NCI-H524 treated with DMSO at 0.1 percent for 48 hours (cell line): ENCODE measurements around the gene TPRX2.
"Not testable (repeated sequence)": the region's sequence is repeated elsewhere in the genome, so short reads cannot be mapped to it uniquely, and the experiment has no call there.

Experiments used
- DNase-seq: peaks from one replicate; lab custom pipeline; 2025; lab: John Stamatoyannopoulos, UW

TPRX2 gene

DNA sequence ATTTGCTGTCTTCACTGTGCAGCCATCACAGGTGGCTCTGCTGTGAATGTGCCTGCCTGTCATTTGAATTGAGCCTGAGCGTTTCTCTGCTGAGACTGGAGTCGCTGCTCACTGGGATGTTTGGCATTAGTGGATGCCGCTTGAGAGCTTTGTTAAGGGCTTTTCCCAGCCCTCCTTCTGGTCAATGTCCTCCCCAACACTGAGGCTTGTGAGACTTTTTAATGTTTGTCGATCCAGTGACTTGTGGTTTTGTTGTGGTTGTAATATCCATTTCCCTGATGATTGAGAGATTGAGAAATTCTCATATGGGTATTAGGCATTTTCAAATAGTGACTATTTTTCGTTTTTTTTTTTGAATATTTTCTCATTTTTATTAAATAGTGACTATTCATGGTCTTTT, 2.6 kb downstream of the TPRX2 start:
- no peak for DNase-seq

DNA sequence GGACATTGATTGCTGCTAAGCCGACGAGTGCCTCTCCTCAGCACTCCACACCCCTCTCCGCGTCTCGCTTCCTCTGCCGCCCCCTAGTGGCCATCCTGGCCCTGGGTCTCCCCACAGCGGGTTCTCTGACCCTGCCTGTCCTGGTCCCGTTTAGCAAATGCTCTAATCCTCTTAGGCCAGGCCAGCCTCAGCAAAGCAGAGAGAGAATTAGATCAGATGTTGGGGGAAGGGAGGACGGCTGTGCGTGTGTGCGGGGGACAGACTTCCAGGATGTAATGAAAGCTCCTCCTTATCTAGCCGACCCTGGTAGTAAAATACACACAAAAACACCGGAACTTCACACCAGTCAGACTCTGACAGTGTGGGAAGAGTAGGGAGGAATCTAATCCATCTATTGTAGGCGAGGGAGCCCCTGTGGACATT, 4.5 kb downstream of the TPRX2 start:
- DNase-seq = peak; percentile 74

DNA sequence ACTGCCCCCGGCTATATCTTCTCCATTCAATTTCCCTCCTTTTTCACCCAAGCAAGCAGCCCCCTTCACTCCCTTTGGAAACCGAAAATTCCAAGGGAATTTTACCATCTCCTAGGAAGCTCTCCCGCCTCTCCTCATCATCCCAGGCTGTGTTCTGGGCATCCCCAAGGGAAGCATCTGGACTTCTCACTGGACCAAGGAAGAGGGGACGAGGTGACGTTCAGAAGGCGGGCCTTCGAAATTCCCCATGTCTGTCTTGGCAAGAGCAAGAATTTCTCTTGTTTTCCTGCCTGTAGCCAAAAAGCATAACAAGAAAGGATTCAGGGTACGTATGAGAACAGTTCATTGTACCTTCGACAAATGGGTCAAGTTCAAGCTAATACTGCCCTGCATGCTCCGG, 6.1 kb downstream of the TPRX2 start:
- no peak for DNase-seq

DNA sequence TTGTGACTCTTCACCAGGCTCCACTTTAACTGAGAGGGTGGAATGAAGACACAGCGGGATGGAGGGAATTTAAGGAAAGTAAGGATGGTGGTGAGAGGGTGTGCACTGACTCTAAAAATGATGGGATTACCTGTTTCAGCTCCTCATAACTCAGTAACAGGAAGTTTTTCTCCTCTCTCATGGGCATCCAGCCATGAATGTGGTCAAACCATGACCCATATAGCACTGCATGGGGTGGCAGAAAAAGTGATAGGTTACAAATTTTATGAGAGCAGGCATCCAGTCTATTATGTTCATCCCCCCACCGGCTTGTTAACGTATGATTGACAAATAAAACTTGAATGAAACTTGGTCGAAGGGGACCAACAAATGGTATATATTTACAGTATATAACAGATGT, 19.9 kb downstream of the TPRX2 start:
- no peak for DNase-seq

DNA sequence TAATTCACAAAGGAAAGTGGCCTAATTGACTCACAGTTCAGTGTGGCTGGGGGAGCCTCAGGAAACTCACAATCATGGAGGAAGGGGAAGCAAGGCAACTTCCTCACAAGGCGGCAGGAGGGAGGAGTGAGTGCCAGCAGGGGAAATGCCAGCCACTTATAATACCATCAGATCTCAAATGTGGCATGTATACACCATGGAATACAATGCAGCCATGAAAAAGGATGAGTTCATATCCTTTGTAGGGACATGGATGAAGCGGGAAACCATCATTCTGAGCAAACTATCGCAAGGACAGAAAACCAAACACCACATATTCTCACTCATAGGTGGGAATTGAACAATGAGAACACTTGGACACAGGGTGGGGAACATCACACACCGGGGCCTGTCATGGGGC, 20.4 kb downstream of the TPRX2 start:
- not testable (repeated sequence) for DNase-seq

DNA sequence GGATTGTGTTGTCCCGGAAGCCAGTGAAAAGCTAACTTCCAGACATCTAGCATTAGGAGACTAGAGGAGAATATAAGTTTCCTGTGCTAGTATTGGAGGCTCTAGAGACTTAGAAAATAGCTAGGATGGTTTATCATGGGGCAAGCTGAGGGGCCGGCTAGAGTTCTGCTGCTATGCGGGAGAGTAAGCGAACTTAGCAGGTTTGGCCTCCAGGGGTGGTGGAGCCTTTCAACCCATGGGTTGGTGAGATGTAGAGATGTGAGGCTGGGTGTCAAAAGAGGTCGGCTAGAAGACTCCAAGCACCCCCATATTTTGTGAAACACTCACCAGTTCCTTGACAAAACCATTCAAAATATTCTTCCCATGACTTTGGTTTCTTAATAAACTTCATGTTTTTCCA, 22.7 kb downstream of the TPRX2 start:
- DNase-seq = no peak

DNA sequence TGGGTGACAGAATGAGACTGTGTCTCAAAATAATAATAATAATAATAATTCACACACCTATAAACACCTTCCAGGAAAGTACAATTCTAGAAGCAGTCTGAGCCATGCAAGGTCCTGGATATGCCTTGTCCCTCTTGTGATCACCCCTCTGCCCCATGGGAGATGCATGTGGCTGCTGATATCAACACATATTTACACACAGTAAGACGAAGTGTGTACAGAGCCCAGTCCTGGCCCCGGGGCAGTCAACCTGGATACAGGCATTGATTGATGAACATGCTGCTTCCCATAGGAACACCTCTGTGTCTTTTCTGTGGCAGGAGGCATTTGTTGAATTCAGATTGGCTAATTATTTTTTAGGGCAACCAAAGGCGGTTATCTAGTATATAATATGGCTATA, 23.9 kb downstream of the TPRX2 start:
- no peak for DNase-seq

DNA sequence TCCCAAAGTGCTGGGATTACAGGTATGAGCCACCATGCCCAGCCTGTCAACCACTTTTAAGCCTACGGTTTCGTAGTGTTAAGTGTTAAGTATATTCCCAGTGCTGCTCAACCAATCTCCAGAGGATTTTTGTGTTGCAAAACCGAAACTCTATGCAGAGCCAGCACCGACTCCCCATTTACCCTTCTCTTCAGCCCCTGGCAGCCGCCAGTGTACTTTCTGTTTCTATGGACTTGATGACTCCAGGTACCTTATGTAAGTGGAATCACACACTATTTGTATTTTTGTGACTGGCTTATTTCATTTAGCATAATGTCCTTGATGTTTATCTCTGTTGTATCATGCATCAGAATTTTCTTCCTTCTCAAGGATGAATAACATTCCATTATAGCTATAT, 26.0 kb downstream of the TPRX2 start:
- DNase-seq = no peak

DNA sequence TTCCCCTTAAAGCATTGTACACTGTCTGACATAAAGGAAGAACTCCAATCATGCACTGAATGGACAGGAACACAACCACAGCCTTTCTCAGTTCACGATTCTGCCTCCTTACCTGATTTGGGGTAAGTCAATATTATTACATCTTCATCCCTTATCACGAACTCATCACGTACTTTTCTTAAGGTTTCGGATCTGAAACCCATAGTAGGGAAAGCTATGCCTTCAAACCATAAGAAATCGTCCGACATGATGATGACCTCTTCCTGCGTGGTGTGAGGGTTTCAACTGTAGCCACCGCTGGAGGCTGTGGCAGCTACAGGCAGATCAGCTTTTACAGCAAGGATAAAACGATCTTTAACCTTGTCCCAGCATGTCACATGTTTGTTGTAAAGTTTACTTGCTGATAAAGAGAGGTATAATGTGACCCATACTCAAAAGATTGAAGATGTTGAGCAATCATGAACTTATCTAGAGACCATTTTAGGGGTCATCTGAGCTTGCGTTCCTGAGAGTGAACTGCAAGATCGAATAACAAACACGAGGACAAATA, 27.1 kb downstream of the TPRX2 start, which contains the start of gene SULT2A1:
TSS of gene SULT2A1 (minus strand) at position 306 of the 550 bp plus-strand sequence. CDS start at position 248, 58 bp downstream.
- DNase-seq = no peak

DNA sequence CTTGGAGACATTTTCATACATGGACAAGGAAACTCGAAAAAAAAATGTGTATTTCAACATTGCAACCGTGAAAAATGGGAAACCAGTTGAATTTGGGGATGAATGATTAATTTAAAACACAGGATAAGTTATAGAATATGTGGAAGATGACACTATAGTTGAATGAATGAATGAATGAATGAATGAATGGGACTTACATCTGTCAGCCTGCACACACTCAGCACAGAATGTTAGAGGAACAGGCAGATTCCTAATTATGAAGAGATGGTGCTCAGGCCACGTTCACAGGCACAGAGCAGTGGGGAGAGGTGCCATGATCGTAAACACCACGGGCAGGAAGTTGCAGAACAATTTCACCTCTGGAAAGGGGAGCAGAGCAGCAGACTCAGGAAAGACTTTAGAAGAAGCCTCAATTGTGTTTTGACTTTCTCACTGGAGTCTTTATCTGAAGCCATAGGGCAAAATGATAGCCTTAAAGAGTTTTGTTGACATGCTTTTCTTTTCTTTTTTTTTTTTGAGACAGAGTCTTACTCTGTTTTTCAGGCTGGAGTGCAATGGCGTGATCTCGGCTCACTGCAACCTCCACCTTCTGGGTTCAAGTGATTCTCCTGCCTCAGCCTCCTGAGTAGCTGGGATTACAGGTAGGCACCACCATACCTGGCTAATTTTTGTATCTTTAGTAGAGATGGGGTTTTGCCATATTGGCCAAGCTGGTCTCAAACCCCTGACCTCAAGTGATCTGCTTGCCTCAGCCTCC, 32.0 kb downstream of the TPRX2 start:
- DNase-seq = no peak

DNA sequence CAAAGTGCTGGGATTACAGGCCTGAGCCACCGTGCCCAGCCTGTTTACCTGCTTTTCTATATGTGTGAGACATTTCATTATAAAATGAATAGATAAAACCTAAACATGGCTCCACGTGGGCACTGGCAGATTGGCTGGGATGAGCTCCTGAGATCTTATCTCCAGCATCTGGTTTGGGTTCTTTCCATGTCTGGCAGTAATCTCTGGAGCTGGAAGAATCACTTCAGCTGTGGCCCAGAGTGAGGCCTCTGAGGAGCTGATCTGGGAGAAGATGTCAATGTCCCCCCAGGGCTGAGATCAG, 32.5 kb downstream of the TPRX2 start:
- DNase-seq = no peak

DNA sequence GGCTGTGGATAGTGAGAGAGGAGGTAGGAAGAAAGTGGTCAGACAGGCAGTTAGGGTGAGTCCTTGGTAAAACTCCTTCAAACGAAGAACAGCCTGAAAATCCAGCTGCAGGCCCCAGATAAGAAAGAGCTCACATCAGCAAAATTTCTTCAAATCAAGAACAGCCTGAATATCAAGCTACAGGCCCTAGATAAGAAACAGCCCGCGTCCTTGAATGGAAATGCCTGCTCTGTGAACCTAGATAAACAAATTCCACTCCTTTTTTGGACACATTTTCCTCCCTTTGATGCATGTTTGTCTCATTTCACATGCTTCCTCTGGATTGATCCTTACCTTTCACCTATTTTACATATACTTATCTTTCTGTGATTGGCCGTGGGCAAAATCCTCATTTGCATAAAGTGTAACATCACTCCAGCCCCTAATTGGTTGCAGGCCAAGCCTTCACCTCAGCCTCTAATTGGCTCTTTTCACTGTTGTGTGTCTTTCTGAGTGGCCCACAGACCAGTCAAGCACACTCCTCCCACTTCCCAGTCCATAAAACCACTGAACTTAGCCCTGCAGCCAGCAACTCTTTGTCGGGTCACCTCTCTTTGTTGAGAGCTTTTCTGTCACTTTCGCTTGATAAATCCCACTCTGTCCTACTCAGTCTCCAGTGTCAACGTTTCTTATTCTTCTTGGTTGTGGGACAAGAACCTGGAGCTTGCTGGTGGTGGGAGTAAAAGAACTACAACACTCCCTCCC, 33.1 kb downstream of the TPRX2 start:
- no peak for DNase-seq

DNA sequence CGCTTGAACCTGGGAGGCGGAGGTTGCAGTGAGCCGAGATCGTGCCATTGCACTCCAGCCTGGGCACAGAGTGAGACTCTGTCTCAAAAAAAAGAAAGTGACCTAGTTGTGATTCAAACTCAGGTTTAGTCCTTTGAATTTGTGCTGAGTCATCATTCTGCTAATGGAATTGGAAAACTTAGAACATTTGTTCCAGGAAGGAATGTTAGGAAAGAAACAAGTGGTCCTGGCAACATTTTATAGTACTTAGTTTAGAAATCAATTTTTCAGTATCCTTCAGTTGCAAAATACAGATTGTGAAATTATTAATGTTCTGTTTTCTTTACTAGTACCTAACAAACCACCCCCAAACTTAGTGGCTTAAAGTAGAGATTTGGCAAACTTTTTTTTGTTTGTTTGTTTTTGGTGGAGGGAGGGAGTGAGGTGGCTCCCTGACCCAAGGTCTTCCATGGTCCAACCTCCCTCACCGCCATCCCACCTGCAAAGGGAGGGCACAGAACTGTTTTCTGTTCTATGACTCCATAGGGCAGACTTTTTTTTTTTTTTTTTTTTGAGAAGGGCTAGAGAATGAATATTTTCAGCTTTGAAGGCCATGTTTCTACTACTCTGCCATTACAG, 36.2 kb downstream of the TPRX2 start:
- no peak for DNase-seq

DNA sequence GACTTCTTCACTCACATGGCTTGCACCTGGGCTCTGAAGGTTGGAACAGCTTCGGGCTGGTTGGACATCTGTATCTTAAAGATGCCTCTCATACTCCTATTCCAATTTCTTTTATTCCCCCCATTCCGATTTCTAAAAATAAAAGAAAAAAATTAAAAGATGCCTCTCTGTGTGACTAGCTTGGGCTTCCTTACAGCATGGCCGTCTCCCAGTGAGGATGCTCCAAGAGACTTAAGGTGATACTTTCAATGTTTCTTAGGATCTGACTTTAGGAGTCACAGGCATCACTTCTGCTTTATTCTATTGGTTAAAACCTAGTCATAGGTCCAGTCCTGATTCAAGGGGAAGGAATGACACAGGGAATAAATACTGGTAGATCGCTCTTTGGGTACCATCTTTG, 37.0 kb downstream of the TPRX2 start:
- no peak for DNase-seq

DNA sequence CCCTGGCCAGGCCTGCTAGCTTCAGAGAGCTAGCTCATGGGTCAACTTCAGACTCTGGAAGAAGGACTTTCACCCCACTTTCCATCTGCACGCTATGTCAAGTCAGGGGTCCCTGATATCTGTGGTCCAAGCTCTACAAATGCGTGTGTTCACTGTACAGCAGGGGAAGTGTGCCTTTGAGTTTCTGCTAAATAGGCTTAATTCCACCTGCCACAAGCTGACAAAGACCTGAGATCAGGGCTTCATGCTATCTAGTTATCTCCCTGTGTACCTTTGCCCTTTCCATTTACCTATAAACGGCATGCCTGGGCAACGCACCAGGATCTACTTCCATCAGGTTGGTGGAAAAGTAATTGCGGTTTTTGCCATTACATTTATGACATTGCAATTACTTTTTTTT, 37.7 kb downstream of the TPRX2 start:
- no peak for DNase-seq

DNA sequence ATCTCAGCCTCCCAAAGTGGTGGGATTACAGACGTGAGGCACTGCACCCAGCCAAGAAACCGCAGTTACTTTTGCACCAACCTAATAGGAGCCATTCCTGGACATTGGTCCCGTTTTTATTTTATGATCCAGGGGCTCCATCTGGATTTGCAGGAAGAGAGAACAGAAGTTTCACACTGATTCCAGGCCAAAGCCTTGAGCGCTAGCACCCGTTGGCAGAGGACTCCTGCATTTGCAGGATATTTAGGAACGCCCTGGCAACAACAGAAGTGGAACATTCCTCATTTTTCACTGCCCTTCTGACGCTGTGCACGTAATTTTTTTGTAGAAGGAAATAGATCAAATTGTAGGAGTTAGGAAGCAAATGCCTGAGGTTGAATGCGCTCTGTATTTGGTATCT, 38.8 kb downstream of the TPRX2 start:
- DNase-seq = no peak

DNA sequence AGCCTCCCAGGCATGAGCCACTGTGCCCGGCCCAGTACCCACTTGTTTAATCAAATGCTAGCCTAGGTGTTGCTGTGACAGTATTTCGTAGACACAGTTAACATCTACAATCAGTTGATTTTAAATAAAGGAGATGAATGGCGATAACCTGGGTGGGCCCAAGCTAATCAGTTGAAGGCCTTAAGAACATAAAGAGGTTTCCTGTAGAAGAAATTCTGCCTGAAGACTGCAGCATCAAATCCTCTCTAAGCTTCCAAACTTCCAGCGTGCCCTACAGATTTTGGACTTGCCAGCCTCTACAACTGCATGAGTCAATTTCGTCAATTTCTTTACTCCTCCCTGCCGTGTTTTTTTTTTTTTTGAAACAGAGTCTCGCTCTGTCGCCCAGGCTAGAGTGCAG, 40.3 kb downstream of the TPRX2 start:
- DNase-seq = no peak

DNA sequence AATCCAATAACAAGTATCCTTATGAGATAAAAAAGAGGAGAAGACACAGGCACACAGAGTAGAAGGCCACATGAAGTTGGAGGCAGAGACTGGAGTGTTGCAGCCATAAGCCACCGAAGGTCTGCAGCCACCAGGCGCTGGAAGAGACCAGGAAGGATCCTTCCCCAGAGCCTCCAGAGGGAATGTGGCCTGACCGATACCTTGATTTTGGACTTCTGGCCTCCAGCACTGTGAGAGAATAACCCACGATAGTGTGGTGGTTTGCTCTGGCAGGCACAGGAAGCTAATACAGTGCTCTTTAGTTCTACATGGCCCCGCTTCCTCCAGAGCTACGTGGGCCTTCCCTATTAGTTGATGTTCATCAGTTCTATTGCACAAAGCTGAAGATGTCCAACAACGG, 42.3 kb downstream of the TPRX2 start:
- DNase-seq = no peak

DNA sequence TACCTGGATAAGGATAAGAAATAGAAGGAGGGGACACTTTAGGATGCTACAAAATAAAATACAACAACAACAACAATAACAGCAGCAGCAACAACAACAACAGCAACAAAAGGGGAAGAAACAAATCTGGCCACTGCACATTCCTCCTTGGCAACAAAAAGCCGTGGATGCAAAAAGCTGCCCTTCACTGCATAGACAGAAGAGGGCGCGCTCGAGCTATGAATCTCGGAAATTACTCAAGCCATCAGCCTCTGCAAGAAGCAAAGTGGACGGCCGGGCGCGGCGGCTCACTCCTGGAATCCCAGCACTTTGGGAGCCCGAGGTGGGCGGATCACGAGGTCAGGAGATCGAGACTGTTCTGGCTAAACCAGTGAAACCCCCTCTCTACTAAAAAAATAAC, 50.3 kb downstream of the TPRX2 start:
- not testable (repeated sequence) for DNase-seq

DNA sequence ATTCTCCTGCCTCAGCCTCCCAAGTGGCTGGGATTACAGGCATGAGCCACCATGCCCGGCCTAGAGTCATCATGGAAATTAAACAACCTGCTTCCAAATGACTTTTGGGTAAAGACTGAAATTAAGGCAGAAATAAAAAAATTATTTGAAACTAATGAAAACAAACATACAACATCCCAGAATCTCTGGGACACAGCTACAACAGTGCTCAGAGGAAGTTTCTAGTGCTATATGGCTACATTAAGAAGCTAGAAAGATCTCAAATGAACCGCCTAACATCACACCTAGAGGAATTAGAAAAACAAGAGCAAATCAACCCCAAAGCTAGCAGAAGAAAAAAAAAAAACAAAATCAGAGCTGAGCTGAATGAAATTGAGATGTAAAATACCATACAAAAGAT, 51.2 kb downstream of the TPRX2 start:
- DNase-seq = not testable (repeated sequence)
